IPS-18c (cell line): ENCODE results near the gene GCNT1.
"Not testable (repeated sequence)": the region's sequence is repeated elsewhere in the genome, so short reads cannot be mapped to it uniquely, and the experiment has no call there.

Source experiments
- H3K4me3 ChIP-seq: 2 replicates; pipeline ENCODE4 v1.7.0; 2013; ENCODE audit warnings: low read depth, mild to moderate bottlenecking, low read length, moderate library complexity; ENCODE audit not compliant: insufficient read depth
- H3K9me3 ChIP-seq: one replicate; pipeline ENCODE4 v1.6.1; 2013; ENCODE audit warnings: mild to moderate bottlenecking, low read length, moderate library complexity; ENCODE audit not compliant: control insufficient read depth, insufficient read depth

The GCNT1 gene

GRCh38 chr9:76465442-76466298 is 6.7 kb downstream of the GCNT1 start:
- H3K4me3 ChIP-seq: no peak overlapping the region

GRCh38 chr9:76466299-76466605 is 7.3 kb downstream of the GCNT1 start:
- H3K4me3 ChIP-seq: no peak overlapping the region
- no peaks in the 10 kb centered on the region for H3K9me3 ChIP-seq

More at GRCh38 chr9:76465442-76466298, 6.7 kb downstream of the GCNT1 start:
- H3K9me3 ChIP-seq: no peaks in the 10 kb centered on the region

- H3K9me3 ChIP-seq: no peaks in the 10 kb centered on the region
- no peak overlapping the region for H3K4me3 ChIP-seq
Observed at GRCh38 chr9:76474419-76474818, 15.4 kb downstream of the GCNT1 start.

GRCh38 chr9:76475686-76476085 is 16.7 kb downstream of the GCNT1 start:
- Histone ChIP-seq H3K9me3 (no peaks in the 10 kb centered on the region), H3K4me3 (no peak overlapping the region)

DNA sequence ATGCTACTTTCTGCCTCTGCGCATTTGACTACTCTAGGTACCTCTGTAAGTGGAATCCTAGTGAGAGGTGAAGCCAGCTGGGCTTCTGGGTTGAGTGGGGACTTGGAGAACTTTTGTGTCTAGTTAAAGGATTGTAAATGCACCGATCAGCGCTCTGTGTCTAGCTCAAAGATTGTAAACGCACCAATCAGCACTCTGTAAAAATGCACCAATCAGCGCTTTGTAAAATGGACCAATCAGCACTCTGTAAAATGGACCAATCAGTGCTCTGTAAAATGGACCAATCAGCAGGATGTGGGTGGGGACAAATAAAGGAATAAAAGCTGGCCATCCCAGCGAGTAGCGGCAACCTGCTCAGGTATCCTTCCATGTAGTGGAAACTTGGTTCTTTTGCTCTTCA is 18.8 kb downstream of the GCNT1 start:
- not testable (repeated sequence) for H3K4me3 ChIP-seq, H3K9me3 ChIP-seq

GRCh38 chr9:76478226-76478625 is 19.2 kb downstream of the GCNT1 start:
- Histone ChIP-seq H3K9me3 (no peaks in the 10 kb centered on the region), H3K4me3 (no peak overlapping the region)

DNA sequence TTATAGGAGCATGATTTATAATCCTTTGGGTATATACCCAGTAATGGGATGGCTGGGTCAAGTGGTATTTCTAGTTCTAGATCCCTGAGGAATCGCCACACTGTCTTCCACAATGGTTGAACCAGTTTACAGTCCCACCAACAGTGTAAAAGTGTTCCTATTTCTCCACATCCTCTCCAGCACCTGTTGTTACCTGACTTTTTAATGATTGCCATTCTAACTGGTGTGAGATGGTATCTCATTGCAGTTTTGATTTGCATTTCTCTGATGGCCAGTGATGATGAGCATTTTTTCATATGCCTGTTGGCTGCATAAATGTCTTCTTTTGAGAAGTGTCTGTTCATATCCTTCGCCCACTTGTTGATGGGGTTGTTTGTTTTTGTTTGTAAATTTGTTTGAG is 20.4 kb downstream of the GCNT1 start:
- not testable (repeated sequence) for H3K9me3 ChIP-seq, H3K4me3 ChIP-seq

DNA sequence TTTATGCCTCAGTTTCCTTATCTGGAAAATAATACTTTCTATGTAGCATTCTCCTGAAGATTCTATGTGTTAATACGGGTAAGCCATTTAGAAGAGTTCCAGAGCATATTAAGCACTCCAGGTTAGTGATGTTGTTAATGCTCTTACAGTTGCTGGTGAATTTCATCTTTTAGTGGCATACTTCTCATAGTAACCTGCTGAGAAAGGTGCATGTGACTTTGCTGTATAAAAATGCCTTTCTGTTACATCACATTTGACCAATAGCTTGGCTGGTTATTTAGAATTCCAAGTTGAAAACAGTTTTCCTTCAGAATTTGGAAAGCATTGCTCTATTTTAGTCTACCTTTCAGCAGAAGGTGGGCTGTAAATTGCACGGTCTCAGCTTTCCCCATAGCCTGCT is 27.2 kb downstream of the GCNT1 start:
- Histone ChIP-seq H3K4me3 (no peak overlapping the region), H3K9me3 (peaks cover 3% of the 10 kb centered on the region)

- Histone ChIP-seq H3K4me3 (no peak overlapping the region), H3K9me3 (peaks cover 3% of the 10 kb centered on the region)
Observed at GRCh38 chr9:76490249-76490990, 31.4 kb downstream of the GCNT1 start.

- H3K4me3 ChIP-seq: not testable (repeated sequence)
Observed at GRCh38 chr9:76491056-76491455, 32.1 kb downstream of the GCNT1 start.

DNA sequence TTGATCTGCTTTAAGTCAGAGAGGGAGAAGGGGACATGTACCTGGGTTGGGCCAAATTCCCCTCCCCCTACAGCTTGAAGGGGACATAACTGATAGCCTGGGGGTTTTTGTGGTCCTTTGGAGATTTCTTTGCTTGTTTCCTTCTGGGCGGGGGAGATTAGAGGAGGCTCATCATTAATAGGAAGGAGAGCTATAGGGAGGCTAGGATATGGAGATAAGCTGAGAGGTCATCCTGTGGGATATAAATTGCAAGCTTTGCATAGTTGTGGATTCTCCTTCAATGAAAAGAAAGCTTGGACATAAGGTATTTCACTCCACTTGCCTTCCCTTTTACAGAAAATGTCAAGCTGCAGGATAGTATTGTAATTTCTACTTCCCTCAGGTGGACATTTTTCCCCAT is 34.5 kb downstream of the GCNT1 start:
- H3K9me3 ChIP-seq, H3K4me3 ChIP-seq: not testable (repeated sequence)

More at GRCh38 chr9:76491056-76491455, 32.1 kb downstream of the GCNT1 start:
- not testable (repeated sequence) for H3K9me3 ChIP-seq

DNA sequence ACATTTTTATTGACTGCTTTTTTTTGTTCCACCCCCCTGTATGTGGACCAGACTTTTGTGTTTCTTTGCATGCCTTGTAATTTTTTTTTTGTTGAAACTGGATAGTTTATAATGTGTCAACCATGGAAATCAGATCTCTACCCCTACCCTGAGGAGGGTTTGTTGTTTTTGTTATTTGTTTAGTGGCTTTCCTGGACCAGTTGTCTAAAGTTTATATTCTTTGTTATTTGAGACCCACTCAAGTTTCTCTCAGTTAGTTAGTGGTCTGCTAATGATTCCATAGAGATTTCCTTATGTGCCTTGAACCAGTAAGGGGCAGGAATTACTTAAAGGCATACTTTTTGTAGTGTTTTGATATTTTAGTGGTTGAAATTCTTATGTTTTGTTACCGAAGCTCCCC is 41.1 kb downstream of the GCNT1 start:
- Histone ChIP-seq H3K4me3 (no peak overlapping the region), H3K9me3 (no peaks in the 10 kb centered on the region)

DNA sequence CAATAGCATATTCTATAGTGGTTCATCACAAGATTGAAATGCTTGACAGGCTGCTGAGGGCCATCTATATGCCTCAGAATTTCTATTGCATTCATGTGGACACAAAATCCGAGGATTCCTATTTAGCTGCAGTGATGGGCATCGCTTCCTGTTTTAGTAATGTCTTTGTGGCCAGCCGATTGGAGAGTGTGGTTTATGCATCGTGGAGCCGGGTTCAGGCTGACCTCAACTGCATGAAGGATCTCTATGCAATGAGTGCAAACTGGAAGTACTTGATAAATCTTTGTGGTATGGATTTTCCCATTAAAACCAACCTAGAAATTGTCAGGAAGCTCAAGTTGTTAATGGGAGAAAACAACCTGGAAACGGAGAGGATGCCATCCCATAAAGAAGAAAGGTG is 43.8 kb downstream of the GCNT1 start:
- H3K9me3 ChIP-seq: no peaks in the 10 kb centered on the region
- no peak overlapping the region for H3K4me3 ChIP-seq

GRCh38 chr9:76510041-76510440 is 51.1 kb downstream of the GCNT1 start:
- Histone ChIP-seq H3K9me3 (no peaks in the 10 kb centered on the region), H3K4me3 (no peak overlapping the region)

DNA sequence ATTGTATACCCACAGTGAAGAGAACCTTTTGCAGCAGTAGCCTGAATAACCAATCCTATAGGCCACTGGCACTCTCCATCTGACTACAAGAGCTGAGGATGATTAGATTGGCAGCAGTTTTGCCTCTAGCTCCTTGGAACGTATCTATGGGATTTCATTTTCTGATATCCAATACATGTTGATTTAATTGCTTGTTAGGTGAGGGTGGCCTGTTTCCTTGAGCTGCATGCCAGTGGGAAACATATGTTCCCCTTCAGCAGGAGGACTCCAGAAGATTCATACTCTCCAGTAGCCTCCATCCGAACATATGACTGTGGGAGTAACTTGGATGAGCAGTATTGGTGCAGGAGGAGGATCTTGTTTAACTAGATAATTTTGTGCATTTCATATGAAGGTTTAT is 51.5 kb downstream of the GCNT1 start:
- H3K4me3 ChIP-seq: no peak overlapping the region

DNA sequence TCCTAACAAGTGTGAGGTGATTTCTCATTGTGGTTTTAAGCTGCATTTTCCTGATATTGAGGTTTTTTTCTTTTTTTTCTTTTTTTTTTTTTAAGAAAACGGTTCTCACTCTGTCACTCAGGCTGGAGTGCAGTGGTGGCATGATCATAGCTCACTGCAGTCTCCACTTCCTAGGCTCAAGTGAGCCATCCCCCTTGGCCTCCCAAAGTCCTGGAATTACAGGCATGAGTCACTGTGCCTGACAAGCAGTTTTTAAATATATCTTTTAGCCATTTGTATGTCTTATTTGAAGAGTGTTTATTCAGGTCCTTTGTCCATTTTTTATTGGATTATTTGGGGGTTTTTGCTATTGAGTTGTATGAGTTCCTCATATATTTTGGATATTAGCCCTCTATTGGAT is 53.8 kb downstream of the GCNT1 start:
- Histone ChIP-seq H3K9me3 (no peaks in the 10 kb centered on the region), H3K4me3 (no peak overlapping the region)

More for the DNA sequence above, 51.5 kb downstream of the GCNT1 start:
- H3K9me3 ChIP-seq: no peaks in the 10 kb centered on the region

- Histone ChIP-seq H3K9me3 (no peaks in the 10 kb centered on the region), H3K4me3 (no peak overlapping the region)
Observed at GRCh38 chr9:76516350-76516749, 57.4 kb downstream of the GCNT1 start.

DNA sequence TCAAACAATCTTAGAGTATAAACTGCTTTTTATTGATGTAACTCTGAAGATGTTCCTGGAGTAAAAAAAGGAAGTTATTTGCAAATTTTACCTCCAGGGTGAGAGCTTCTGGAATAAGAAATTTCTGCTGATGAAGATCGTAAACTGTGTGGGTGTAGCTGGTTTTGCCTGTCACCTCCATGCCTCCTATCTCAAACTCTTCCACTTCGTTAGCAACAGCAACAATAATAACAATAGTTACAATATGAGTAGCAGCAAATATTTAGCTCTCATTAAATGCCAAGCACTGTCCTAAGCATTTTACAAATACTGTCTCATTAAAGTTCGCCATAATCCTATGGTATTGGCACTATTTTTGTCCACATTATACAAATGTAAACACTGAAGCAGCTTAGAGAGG is 57.9 kb downstream of the GCNT1 start:
- no peak overlapping the region for H3K4me3 ChIP-seq
- no peaks in the 10 kb centered on the region for H3K9me3 ChIP-seq
